HepG2 (cell line): ENCODE results near the gene RPL18. TPM values are rescaled to one million over a fixed set of nuclear protein-coding genes. Genes with fewer than 3 reads are reported as not detected.

Experiments used
- E2F5 ChIP-seq: sonication (generic); formaldehyde crosslinking; conservative IDR thresholded peaks from 2 replicates; pipeline ENCODE4 v1.4.0; 2020; ENCODE audit warnings: missing genetic modification reagents
- HCFC1 ChIP-seq: fragments of 150-350 bp; IDR thresholded peaks from 2 replicates; pipeline ENCODE4 v1.6.1; 2014; ENCODE audit warnings: low read depth, low read length
- HDAC6 ChIP-seq: fragments of 200-600 bp; sonication (generic); IDR thresholded peaks from 2 replicates; pipeline ENCODE4 v1.7.0; 2017; ENCODE audit warnings: mild to moderate bottlenecking, antibody characterized with exemption, low read length, low read depth
- HOXA3 ChIP-seq: sonication (generic); formaldehyde crosslinking; IDR thresholded peaks from 2 replicates; pipeline ENCODE4 v1.5.0; 2020; ENCODE audit warnings: missing genetic modification reagents
- MBD4 ChIP-seq: IDR thresholded peaks from 2 replicates; pipeline ENCODE4 v1.6.1; 2012; ENCODE audit warnings: low read length, inconsistent platforms, borderline replicate concordance
- NBN ChIP-seq: fragments of 450-650 bp; conservative IDR thresholded peaks from 2 replicates; pipeline ENCODE4 v1.6.1; 2017
- NR2F1 ChIP-seq, 2 experiments: fragments of 450-650 bp in 1 of 2; formaldehyde crosslinking in 1 of 2; IDR thresholded peaks; 2 replicates each; pipeline versions ENCODE4 v1.5.0 to v1.6.1; 2016 to 2020; ENCODE audit warnings: mild to moderate bottlenecking in 1 of 2, missing compliant biosample characterization in 1 of 2, missing genetic modification reagents in 1 of 2, moderate library complexity in 1 of 2
- POLR2A ChIP-seq, 2 experiments: IDR thresholded peaks; 2 replicates each; pipeline ENCODE4 v1.6.1; 2011; ENCODE audit warnings: low read depth in 2 of 2, low read length in 2 of 2, mild to moderate bottlenecking in 1 of 2, moderate library complexity in 1 of 2; ENCODE audit not compliant: insufficient read depth in 1 of 2
- PRMT3 ChIP-seq: sonication (generic); formaldehyde crosslinking; IDR thresholded peaks from 2 replicates; pipeline ENCODE4 v1.8.1; 2022; ENCODE audit warnings: low read depth, mild to moderate bottlenecking, moderate library complexity, missing genetic modification reagents, borderline replicate concordance
- RBAK ChIP-seq: sonication (generic); formaldehyde crosslinking; IDR thresholded peaks from 2 replicates; pipeline ENCODE4 v1.5.1; 2020; ENCODE audit warnings: mild to moderate bottlenecking, missing genetic modification reagents
- SRSF4 ChIP-seq: fragments of 200-400 bp; formaldehyde crosslinking; IDR thresholded peaks from one replicate; pipeline ENCODE4 v1.6.1; 2018; ENCODE audit warnings: mild to moderate bottlenecking, low read depth, low read length, moderate library complexity; ENCODE audit not compliant: poor library complexity, severe bottlenecking
- U2AF2 ChIP-seq: fragments of 200-400 bp; formaldehyde crosslinking; IDR thresholded peaks from 2 replicates; pipeline ENCODE4 v1.6.1; 2017; ENCODE audit warnings: low read depth, mild to moderate bottlenecking, low read length
- YEATS2 ChIP-seq: sonication (generic); formaldehyde crosslinking; IDR thresholded peaks from 2 replicates; pipeline ENCODE4 v1.4.0; 2020; ENCODE audit warnings: missing genetic modification reagents, borderline replicate concordance
- ZBTB21 ChIP-seq: sonication (generic); formaldehyde crosslinking; IDR thresholded peaks from 2 replicates; pipeline ENCODE4 v1.4.0; 2020; ENCODE audit warnings: missing genetic modification reagents
- ZBTB46 ChIP-seq: sonication (generic); formaldehyde crosslinking; IDR thresholded peaks from 2 replicates; pipeline ENCODE4 v1.4.0; 2020; ENCODE audit warnings: mild to moderate bottlenecking, missing genetic modification reagents, borderline replicate concordance
- ZNF468 ChIP-seq: sonication (generic); formaldehyde crosslinking; IDR thresholded peaks from 2 replicates; pipeline ENCODE4 v1.8.0; 2022; ENCODE audit warnings: mild to moderate bottlenecking, moderate library complexity, missing genetic modification reagents
- ZNF557 ChIP-seq: sonication (generic); formaldehyde crosslinking; IDR thresholded peaks from 2 replicates; pipeline ENCODE4 v1.4.0; 2020; ENCODE audit warnings: missing genetic modification reagents
- ZNF609 ChIP-seq: sonication (generic); formaldehyde crosslinking; IDR thresholded peaks from 2 replicates; pipeline ENCODE4 v1.4.0; 2020; ENCODE audit warnings: mild to moderate bottlenecking, missing genetic modification reagents, borderline replicate concordance
- ZNF670 ChIP-seq: sonication (generic); formaldehyde crosslinking; IDR thresholded peaks from 2 replicates; pipeline ENCODE4 v1.8.0; 2022; ENCODE audit warnings: mild to moderate bottlenecking, missing genetic modification reagents, borderline replicate concordance
- ZNF7 ChIP-seq: IDR thresholded peaks from 2 replicates; pipeline ENCODE4 v1.6.1; 2016; ENCODE audit warnings: missing biosample characterization, missing genetic modification reagents
- polyA plus RNA-seq, 8 experiments: library from polyadenylated mRNA; depleted of rRNA in 3 of 8; stranded (reverse) in 7 of 8; unstranded in 1 of 8; fragments of >200 nt; fragmentation: Illumina TruSeq in 4 of 8; extraction: Trizol in 4 of 8; gene quantifications; 2 replicates each; pipeline versions ENCODE4 v1.2.1 to v1.2.3, GENCODE V29; 2011 to 2016; ENCODE audit warnings: low read depth in 4 of 8, missing spikeins in 1 of 8, mixed read lengths in 1 of 8; ENCODE audit not compliant: insufficient read depth in 1 of 8
- total RNA-seq, 5 experiments: library from RNA; depleted of rRNA; stranded (reverse); fragments of >200 nt; fragmentation: Illumina TruSeq; extraction: Trizol; gene quantifications; 2 replicates each; pipeline ENCODE4 v1.2.3, GENCODE V29; 2016; ENCODE audit warnings: low read depth in 1 of 5
- TF ChIP-seq, protein P1 (sequence below): sonication (generic); formaldehyde crosslinking; IDR thresholded peaks from 2 replicates; pipeline ENCODE4 v1.4.0; 2020; ENCODE audit warnings: missing genetic modification reagents, borderline replicate concordance

The RPL18 gene
- total and polyA plus RNA-seq, 2 of the 13 experiments (the other 11 are each of a cell fraction or from before 2014, with no cell fraction given) = 1,485 to 1,639 TPM

- TF ChIP-seq ZBTB46 (0 out of 2 replicates have a peak, but pooled peaks have one; percentile 53), POLR2A (IDR thresholded peaks at IDR 0.05; ENCODE audit: insufficient read depth in 1 of 2, low read depth in 2 of 2, low read length in 2 of 2) (peak; percentile 84 to 88), ZNF670 (CRISPR knock-in tag) (0 out of 2 replicates have a peak, but pooled peaks have one; percentile 51), U2AF2 (no peak), ZNF468 (CRISPR knock-in tag) (no peak), ZBTB21 (CRISPR knock-in tag) (no peak), YEATS2 (CRISPR knock-in tag) (peak; percentile 48; the same call in 1 of the 2 replicates), ZNF7 (no peak), HDAC6 (no peak), ZNF609 (CRISPR knock-in tag) (no peak; the same call in 1 of the 2 replicates), SRSF4 (no peak), HOXA3 (CRISPR knock-in tag) (no peak), PRMT3 (CRISPR knock-in tag) (no peak), E2F5 (CRISPR knock-in tag) (peak; percentile 57; the same call in 1 of the 2 replicates), RBAK (CRISPR knock-in tag) (no peak; the same call in 1 of the 2 replicates), MBD4 (no peak), HCFC1 (no peak), NR2F1 (CRISPR knock-in tag; IDR thresholded peaks at IDR 0.05) (peak in 1 of 2 experiments; percentile 60; a peak in 2 of 4 replicates), NBN (no peak), ZNF557 (no peak)
- TF ChIP-seq, protein P1, sequence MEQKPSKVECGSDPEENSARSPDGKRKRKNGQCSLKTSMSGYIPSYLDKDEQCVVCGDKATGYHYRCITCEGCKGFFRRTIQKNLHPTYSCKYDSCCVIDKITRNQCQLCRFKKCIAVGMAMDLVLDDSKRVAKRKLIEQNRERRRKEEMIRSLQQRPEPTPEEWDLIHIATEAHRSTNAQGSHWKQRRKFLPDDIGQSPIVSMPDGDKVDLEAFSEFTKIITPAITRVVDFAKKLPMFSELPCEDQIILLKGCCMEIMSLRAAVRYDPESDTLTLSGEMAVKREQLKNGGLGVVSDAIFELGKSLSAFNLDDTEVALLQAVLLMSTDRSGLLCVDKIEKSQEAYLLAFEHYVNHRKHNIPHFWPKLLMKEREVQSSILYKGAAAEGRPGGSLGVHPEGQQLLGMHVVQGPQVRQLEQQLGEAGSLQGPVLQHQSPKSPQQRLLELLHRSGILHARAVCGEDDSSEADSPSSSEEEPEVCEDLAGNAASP (CRISPR knock-in tag) = peak; percentile 100
These were observed 15.7 kb upstream of the RPL18 start (continued) for GRCh38 chr19:48634424-48635262.
